M059J (cell line): Measurements from ENCODE around the gene SKI. TPM values are rescaled to one million over a fixed set of nuclear protein-coding genes. Genes with fewer than 3 reads are reported as not detected.

Experiments
- DNase-seq: peaks from one replicate; pipeline ENCODE4 v3.0.0-alpha.2; 2012; ENCODE audit warnings: low read depth
- total RNA-seq: library from RNA; depleted of rRNA; stranded (reverse); fragments of >200 nt; shearing (Covaris generic); gene quantifications from 2 replicates; pipeline ENCODE4 v1.2.3, GENCODE V29; 2014; rRNA removed

The SKI gene
- total RNA-seq, 1 experiment from 2014 or later = 13.8 TPM

DNA sequence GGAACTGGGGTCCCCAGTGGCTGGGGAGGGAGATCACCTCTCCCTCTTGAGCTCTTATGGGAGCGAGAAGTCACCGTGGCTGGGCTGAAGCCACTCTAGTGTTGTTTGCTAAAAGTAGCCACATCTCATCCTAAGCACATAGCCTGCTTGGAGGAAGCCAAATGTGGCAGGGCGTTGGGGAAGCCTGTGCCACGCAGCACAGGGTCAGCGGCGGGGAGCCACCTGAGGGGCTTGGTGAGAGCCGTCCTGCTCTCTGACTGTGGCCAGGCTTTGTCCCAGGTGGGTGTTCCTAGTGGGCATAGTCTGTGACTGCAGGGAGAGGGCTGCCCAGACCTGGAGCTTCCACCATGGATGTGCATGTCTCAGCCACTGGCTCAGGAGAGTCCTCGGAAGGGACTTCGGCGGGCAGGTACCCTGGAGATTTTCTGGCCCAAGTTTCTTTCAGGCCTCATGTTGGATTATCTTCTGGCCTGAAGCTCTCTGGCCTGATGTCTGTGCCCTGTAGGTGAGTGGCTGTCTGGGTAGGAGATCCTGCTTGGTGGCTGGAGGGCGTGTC lies 124.3 kb downstream of the SKI start:
- no peak for DNase-seq

DNA sequence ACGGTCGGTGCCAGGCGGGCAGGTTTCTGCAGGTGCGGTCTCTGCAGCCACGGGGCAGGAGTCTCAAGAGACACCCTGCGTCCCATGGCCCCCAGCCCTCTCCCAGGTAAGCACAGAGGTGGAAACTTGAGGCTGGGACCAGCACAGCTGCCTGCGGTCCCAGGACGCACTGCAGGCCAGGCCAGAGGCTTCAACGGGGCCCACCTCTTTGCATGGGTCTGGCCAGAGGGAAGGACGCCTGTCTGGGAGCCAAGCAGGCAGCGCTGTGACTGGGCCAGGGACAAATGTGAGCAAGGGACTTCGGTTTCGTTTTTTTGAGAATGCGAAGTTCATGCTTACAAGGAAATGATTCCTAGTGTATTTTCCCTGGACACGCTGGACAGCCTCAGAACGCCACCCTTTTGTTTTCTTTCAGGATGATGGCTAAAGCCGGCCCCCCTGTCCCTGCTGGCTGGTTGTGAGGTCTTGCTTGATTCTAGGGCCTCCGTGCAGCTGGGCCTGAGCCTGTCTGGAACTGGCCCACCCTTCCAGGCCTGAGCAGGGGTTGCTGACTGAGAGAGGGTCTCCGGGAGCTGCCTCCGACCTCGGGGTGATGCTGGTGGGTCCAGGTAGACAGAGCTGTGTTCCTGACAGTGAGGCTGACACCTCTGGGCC lies 124.9 kb downstream of the SKI start:
- DNase-seq = no peak

DNA sequence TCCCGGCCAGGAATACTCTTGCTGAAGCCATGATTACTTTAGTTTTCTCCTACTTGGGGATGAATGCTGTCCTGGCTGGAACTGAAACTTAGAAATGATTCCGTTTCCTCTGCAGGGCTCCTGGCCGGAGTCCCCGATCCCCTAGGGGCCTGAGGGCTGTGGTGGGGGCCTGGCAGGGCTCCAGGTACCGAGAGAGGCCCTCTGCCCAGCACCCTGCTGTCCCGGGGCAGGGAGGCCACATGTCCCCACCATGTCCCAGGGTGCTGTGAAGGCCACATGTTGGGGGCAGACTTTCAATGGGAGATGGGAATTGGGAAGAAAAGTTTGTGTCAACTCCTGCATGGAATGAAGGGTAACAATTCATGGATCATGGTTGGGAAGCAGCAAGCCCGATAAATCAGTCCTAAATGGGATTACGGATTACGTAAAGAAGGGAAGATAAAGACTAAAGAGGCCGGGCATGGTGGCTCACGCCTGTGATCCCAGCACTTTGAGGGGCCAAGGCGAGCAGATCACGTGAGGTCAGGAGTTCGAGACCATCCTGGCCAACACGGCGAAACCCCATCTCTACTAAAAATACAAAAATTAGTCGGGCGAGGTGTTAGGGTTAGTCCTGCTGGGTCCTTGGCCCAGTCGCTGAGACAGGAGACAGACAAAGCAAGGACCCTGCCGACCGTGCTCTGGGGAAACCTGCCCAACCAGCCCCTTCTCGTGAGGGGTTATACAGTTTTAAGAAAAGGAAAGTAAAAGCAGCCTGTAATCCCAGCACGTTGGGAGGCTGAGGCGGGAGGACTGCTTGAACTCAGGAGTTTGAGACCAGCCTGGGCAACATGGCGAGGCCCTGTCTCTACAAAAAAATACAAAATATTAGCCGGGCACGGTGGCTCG lies 125.7 kb downstream of the SKI start:
- no peak for DNase-seq

DNA sequence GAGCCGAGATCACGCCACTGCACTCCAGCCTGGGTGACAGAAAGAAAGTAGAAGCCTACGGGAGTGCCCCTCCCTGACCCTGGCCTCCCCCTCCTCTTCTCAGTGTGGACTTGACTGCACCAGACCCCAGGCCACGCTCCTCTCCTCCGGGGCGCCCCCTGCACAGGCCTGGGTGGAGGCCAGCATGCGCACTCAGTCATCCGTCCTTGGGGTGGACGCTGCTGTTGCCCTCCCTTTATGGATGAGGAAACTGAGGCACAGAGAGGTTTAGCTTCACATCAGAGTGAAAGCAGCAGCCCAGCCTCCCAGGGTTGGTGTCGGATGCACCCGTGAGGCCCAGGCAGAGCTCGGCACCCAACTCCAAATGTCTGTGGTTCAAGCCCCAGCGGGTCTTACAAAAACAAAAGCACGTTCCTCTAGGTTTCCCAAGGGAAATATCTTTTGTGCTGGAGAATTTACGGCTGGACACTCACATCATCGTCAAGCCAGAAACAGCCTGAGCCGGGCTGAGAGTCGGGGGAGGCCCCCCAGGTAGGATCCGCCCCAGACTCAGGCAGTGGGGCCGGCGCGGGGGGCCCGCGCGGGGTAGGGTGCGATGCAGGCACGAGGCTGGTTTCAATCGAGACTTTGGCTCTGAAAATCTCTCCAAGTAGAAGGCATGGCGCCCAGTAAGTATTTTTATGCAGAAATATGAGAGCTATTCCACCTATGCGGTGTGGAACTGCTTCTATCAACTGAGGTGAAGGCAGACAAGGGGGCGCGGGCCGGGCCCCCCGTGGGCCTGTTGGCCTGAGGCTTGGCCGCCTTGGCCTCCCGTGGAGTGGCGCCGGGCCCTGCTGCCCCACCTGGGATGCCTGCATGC lies 126.6 kb downstream of the SKI start:
- DNase-seq = no peak

DNA sequence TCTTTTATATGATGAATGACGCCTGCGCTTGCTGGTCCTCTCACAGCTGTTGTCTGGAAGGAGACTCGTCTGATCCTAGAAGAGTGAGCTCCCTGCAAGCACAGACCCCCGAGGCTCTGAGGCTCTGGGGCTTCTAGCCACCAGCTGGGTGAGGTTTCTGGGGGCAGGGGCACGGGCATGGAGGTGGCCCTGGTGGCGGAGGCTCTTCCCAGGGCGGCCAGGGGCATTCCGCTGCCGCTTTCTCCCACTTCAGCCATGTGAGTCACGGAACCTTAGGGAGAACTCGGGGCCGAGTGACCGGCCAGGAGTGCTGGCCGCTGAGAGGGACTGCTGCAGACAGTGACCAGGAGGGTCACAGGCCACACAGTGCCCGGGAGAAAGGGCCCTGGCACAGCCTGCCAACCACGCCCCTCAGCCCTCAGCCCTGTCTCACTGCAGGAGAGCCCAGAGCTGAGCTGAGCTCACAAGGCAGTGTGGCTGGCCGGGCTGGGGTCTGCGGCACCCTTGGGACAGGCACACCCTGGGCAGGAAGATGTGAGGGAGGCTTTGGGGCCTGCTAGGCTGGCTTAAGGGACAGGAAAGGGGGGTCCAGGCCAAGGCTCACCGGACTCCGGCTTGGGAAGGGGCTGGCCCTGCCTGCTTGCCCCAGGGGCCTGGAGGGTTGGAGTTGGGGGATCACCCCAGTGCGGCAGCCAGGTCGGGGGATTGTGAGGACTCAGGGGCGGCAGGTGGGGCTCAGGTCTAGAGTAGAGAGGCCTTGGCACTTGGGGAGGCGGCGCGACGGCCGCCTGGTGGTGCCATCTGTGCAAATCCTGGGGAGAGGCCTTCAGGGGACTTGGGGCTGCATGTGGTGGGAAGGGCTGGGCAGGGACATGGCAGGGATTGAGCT lies 127.5 kb downstream of the SKI start:
- DNase-seq = no peak

DNA sequence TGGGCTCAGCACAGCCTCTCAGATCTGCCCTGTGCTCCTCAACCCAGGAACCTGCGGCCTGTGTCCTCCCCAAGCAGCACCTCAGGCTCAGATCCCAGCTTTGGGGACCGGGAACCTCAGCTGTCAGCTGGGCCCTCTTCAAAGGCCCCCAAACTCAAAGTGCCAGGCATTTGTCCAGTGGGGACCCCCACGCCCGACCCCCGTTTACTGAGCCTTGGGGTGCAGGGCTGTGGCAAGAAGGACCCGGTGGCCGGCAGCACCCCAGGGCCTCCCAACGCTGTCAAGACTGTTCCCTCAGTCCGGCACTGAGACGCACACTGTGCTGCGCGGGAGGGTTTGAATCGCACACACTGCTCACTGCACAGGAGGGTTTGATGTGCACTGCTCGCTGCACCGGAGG lies 128.3 kb downstream of the SKI start:
- no peak for DNase-seq

DNA sequence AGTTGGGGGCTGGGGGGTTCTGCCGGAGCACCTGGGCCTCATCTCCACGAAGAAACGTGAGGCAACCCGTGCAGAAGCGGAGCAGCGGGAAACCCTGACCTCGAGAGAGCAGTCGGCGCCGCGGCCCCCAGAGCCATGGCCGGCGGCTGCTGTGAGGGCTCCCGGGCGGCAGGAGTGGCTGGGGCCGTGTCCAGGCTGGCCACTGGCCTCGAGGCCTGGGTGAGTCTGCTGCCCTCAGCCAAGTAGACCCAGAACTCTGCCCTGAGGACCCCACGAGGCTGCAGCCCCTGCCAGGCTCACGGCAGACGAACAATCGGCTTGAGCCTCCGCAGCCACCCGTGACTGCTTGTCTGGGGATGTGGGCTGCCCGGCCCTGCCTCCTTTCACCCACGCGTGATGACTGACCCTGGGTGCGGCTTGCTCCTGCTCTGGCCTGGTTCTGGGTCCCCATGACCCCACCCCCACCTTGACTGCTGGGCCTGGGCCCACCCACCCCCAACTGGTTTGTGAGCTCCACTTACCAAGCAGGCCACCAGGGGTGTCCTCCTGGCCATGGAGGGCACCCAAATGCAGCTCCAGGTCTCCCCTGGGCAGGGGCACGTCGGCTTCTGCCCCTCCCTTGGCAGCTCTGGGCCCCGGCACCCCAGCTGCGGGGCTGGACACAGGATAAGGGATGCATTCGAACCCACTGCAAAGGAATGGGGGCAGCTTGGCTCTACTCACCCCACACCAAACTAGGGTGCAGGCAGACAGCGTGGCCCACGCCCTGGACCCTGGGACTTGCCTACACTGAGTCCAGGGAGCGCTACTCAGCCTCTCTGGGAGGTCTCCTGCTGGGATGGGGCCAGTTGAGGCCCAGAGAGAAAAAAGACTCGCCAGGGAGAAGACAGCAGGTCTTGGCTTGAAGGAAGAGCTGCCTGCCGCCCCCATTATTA lies 129.1 kb downstream of the SKI start:
- no peak for DNase-seq

DNA sequence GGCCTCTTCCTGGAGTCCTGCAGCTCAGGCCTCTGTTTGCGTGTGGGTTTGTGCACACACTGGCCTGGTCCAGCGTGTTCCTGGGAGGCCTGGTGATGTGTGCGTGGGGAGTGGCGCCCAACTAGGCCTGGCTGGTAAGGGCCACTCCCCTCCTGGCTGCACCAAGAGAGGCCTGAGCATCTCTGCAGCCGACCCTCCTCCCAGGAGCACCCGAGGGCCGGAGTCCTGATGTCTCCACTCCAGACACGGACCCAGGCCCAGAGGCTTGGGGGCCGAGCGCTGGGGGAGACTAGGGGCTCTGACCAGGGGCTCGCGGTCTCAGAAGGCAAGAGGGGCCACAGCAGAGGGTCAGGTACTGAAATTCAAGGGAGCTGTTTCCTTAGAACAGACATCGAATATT lies 130.0 kb downstream of the SKI start:
- DNase-seq = no peak

DNA sequence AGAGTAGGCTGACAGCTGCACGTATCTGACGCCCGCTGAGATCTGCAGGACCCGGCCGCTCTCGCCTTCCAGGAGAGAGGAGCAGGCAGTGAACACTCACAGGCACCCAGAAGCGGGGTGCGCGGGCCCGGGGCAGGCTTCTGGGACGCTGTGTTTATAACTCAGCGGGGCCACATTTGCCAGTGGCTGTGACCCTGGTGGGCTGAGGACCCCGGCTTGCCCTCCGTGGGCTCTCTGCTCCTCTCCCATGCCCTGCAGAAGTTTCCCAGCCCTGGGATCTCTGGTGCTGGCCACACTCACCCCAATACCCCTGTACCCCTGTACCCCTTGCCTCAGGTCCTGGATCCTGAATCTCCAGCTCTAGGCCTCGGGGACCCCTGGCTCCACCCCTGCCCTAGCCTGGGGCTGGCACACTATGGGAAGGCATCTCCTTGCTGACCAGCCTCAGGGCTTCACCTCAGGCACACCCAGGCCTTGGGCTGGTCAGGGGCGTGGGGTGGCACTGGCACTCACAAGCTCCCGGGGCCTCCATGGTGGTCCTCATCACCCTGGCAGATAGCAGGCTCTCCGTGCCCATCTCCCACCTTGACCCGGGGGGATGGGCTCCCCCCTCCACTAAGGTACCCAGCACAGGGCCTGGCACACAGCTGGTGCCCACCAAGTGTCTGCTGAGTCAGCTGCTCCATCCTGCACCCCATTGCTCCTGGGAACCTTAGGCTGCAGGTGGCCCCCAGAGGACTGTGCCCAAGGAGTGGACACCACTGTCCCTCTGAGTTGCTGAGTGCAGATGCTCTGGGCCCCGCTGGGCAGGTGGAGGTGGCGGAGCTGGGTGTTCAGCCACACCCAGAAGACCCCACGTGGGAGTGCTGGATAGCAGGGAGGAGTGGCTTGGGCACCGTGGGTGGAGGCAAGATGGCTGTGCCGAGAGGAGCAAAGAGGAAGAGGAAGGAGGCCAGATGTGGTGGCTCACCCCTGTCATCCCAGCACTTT lies 130.8 kb downstream of the SKI start:
- no peak for DNase-seq

Other genes starting within 250 kb of the SKI start
- not detected in 2 replicates for gene CFAP74, start 224.5 kb upstream of the SKI start, total RNA-seq
- gene GABRD, start 209.0 kb upstream of the SKI start, total RNA-seq = not detected in 2 replicates
- gene PRKCZ, start 177.9 kb upstream of the SKI start, total RNA-seq = 0.44 TPM in 1 of 2 replicates, not detected in the other
- gene FAAP20, start 33.5 kb upstream of the SKI start, total RNA-seq = 12.8 and 23.1 TPM in 2 replicates
- gene MORN1, start 163.2 kb downstream of the SKI start, total RNA-seq = 6.7 and 11.0 TPM in 2 replicates
- gene RER1, start 163.5 kb downstream of the SKI start, total RNA-seq = 135 and 233 TPM in 2 replicates
- gene PEX10, start 184.2 kb downstream of the SKI start, total RNA-seq = 18.8 and 31.2 TPM in 2 replicates
- not detected in 2 replicates for gene PLCH2, start 248.0 kb downstream of the SKI start, total RNA-seq